Measurements from ENCODE around the gene MPV17L2.

- no peak for TF ChIP-seq SP1 (IDR thresholded peaks at IDR 0.05)
- TF ChIP-seq CTCF (IDR thresholded peaks at IDR 0.05; ENCODE audit: low read depth, low read length, missing input control), result no peak
- TF ChIP-seq REST (IDR thresholded peaks at IDR 0.05), result no peak
- TF ChIP-seq RXRA (IDR thresholded peaks at IDR 0.05), result no peak
- no peak for TF ChIP-seq FOXA1 (IDR thresholded peaks at IDR 0.05)
Measured at GRCh38 chr19:18226956-18227780, 34.1 kb downstream of the MPV17L2 start.
